ENCODE measurements around the gene IL22RA2.
"Not testable (repeated sequence)": the region's sequence is repeated elsewhere in the genome, so short reads cannot be mapped to it uniquely, and the experiment has no call there.

IL22RA2 gene

DNA sequence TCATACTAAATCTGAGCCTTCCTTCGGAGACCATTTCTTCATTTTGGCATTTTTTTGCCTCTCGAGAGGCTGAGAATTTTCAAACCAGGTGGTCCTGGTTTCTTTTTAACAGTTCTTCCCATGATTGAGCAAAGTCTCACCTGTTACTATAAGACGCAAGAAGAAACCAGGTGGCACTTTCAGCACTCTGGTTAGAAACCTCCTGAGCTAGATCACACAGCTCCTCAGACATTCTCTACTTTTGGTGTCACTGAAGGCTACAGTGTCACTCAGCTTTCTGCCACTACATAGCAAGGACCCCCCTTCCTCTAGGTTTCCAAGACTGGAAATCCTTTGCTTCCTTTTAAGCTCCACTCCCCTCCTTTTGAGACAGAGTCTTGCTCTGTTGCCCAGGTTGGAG is 38.5 kb upstream of the IL22RA2 start:
- Histone ChIP-seq H3K14ac (ENCODE audit: low read length) (no peak overlapping the region), H2BK12ac (ENCODE audit: low read length) (no peak overlapping the region), H3K4me2 (ENCODE audit: insufficient read depth, low read length, poor library complexity, severe bottlenecking) (no peak overlapping the region), H3K23ac (ENCODE audit: low read depth, low read length, poor library complexity) (no peak overlapping the region), H3K79me1 (ENCODE audit: low read depth, low read length) (peaks cover 6% of the 10 kb centered on the region), H3K36me3 (replicated peaks in 1 of 2; ENCODE audit: control insufficient read depth in 2 of 2, insufficient read depth in 2 of 2, low read length in 2 of 2) (peaks cover 0 to 4% of the 10 kb centered on the region in 2 donors), H4K8ac (ENCODE audit: low read depth, low read length) (no peak overlapping the region), H3K9me3 (replicated peaks in 1 of 2; ENCODE audit: control insufficient read depth in 2 of 2, insufficient read depth in 1 of 2, low read depth in 1 of 2, low read length in 2 of 2) (peaks cover 7 to 11% of the 10 kb centered on the region in 2 donors), H3K4me1 (ENCODE audit: control insufficient read depth in 2 of 2, insufficient read depth in 1 of 2, low read depth in 1 of 2, low read length in 2 of 2) (no peaks in the 10 kb centered on the region), H3K4ac (ENCODE audit: low read length) (no peak overlapping the region), H2BK5ac (ENCODE audit: low read length) (no peak overlapping the region), H3K27me3 (ENCODE audit: control insufficient read depth in 3 of 3, insufficient read depth in 3 of 3, low read depth in 1 of 3, low read length in 3 of 3) (no peaks in the 10 kb centered on the region), H2BK120ac (ENCODE audit: low read depth, low read length) (no peak overlapping the region), H3K27ac (replicated peaks; ENCODE audit: low read length) (no peak overlapping the region), H3K4me3 (ENCODE audit: low read length in 2 of 2) (no peak overlapping the region), H3K18ac (ENCODE audit: low read length) (no peak overlapping the region), H4K91ac (ENCODE audit: low read depth, low read length, poor library complexity) (no peak overlapping the region), H2BK15ac (ENCODE audit: low read length) (no peak overlapping the region), H2AFZ (ENCODE audit: low read length) (no peak overlapping the region), H3K9ac (ENCODE audit: low read depth, low read length, poor library complexity) (no peak overlapping the region), H2AK5ac (ENCODE audit: low read depth, low read length) (no peak overlapping the region)
- no CpG with 5 or more reads among the region's 3 CpGs for WGBS, 2 donors (ENCODE audit: extremely low coverage in 2 of 2, insufficient read length in 2 of 2, insufficient replicate concordance in 1 of 2)
- DNase-seq (ENCODE audit: low spot score): no peak

GRCh38 chr6:137210903-137211302 is 37.5 kb upstream of the IL22RA2 start:
- Histone ChIP-seq H3K27me3 (ENCODE audit: control insufficient read depth in 3 of 3, insufficient read depth in 3 of 3, low read depth in 1 of 3, low read length in 3 of 3) (no peaks in the 10 kb centered on the region), H2BK120ac (ENCODE audit: low read depth, low read length) (no peak overlapping the region), H3K23ac (ENCODE audit: low read depth, low read length, poor library complexity) (no peak overlapping the region), H3K9ac (ENCODE audit: low read depth, low read length, poor library complexity) (no peak overlapping the region), H3K14ac (ENCODE audit: low read length) (no peak overlapping the region), H3K4me2 (ENCODE audit: insufficient read depth, low read length, poor library complexity, severe bottlenecking) (no peak overlapping the region), H3K79me1 (ENCODE audit: low read depth, low read length) (peaks cover 4% of the 10 kb centered on the region), H3K18ac (ENCODE audit: low read length) (no peak overlapping the region), H4K91ac (ENCODE audit: low read depth, low read length, poor library complexity) (no peak overlapping the region), H2BK12ac (ENCODE audit: low read length) (no peak overlapping the region), H2AFZ (ENCODE audit: low read length) (no peak overlapping the region), H3K4me1 (ENCODE audit: control insufficient read depth in 2 of 2, insufficient read depth in 1 of 2, low read depth in 1 of 2, low read length in 2 of 2) (no peaks in the 10 kb centered on the region), H3K4me3 (ENCODE audit: low read length in 2 of 2) (no peak overlapping the region), H2AK5ac (ENCODE audit: low read depth, low read length) (no peak overlapping the region), H3K36me3 (replicated peaks in 1 of 2; ENCODE audit: control insufficient read depth in 2 of 2, insufficient read depth in 2 of 2, low read length in 2 of 2) (peaks cover 4% of the 10 kb centered on the region in 2 donors), H3K27ac (replicated peaks; ENCODE audit: low read length) (no peak overlapping the region), H3K4ac (ENCODE audit: low read length) (no peak overlapping the region), H2BK5ac (ENCODE audit: low read length) (no peak overlapping the region), H3K9me3 (replicated peaks in 1 of 2; ENCODE audit: control insufficient read depth in 2 of 2, insufficient read depth in 1 of 2, low read depth in 1 of 2, low read length in 2 of 2) (peaks cover 7 to 11% of the 10 kb centered on the region in 2 donors), H2BK15ac (ENCODE audit: low read length) (no peak overlapping the region), H4K8ac (ENCODE audit: low read depth, low read length) (no peak overlapping the region)
- no peak for DNase-seq (ENCODE audit: low spot score)

- Histone ChIP-seq H2AFZ (ENCODE audit: low read length) (no peak overlapping the region), H3K9ac (ENCODE audit: low read depth, low read length, poor library complexity) (no peak overlapping the region), H3K36me3 (replicated peaks in 1 of 2; ENCODE audit: control insufficient read depth in 2 of 2, insufficient read depth in 2 of 2, low read length in 2 of 2) (peaks cover 9 to 31% of the 10 kb centered on the region in 2 donors), H3K23ac (ENCODE audit: low read depth, low read length, poor library complexity) (no peak overlapping the region), H2BK5ac (ENCODE audit: low read length) (no peak overlapping the region), H3K4me3 (ENCODE audit: low read length in 2 of 2) (no peak overlapping the region), H3K4me2 (ENCODE audit: insufficient read depth, low read length, poor library complexity, severe bottlenecking) (no peak overlapping the region), H3K79me1 (ENCODE audit: low read depth, low read length) (peaks cover 3% of the 10 kb centered on the region), H2BK12ac (ENCODE audit: low read length) (no peak overlapping the region), H3K27ac (replicated peaks; ENCODE audit: low read length) (no peak overlapping the region), H4K8ac (ENCODE audit: low read depth, low read length) (no peak overlapping the region), H3K14ac (ENCODE audit: low read length) (no peak overlapping the region), H3K4me1 (ENCODE audit: control insufficient read depth in 2 of 2, insufficient read depth in 1 of 2, low read depth in 1 of 2, low read length in 2 of 2) (no peaks in the 10 kb centered on the region), H2AK5ac (ENCODE audit: low read depth, low read length) (no peak overlapping the region), H3K4ac (ENCODE audit: low read length) (no peak overlapping the region), H4K91ac (ENCODE audit: low read depth, low read length, poor library complexity) (no peak overlapping the region), H2BK120ac (ENCODE audit: low read depth, low read length) (no peak overlapping the region), H2BK15ac (ENCODE audit: low read length) (no peak overlapping the region), H3K27me3 (ENCODE audit: control insufficient read depth in 3 of 3, insufficient read depth in 3 of 3, low read depth in 1 of 3, low read length in 3 of 3) (no peaks in the 10 kb centered on the region), H3K9me3 (replicated peaks in 1 of 2; ENCODE audit: control insufficient read depth in 2 of 2, insufficient read depth in 1 of 2, low read depth in 1 of 2, low read length in 2 of 2) (peaks cover 4 to 11% of the 10 kb centered on the region in 2 donors), H3K18ac (ENCODE audit: low read length) (no peak overlapping the region)
- WGBS, 2 donors (ENCODE audit: extremely low coverage in 2 of 2, insufficient read length in 2 of 2, insufficient replicate concordance in 1 of 2): no CpG with 5 or more reads among the region's 7 CpGs
- no peak for DNase-seq (ENCODE audit: low spot score)
Measured at GRCh38 chr6:137208279-137208678, 34.8 kb upstream of the IL22RA2 start.

- H4K91ac ChIP-seq (ENCODE audit: low read depth, low read length, poor library complexity); H3K14ac ChIP-seq (ENCODE audit: low read length); H4K8ac ChIP-seq (ENCODE audit: low read depth, low read length); H2AK5ac ChIP-seq (ENCODE audit: low read depth, low read length); H3K4me2 ChIP-seq (ENCODE audit: insufficient read depth, low read length, poor library complexity, severe bottlenecking); H3K23ac ChIP-seq (ENCODE audit: low read depth, low read length, poor library complexity); H3K9ac ChIP-seq (ENCODE audit: low read depth, low read length, poor library complexity); H2BK12ac ChIP-seq (ENCODE audit: low read length); H2BK15ac ChIP-seq (ENCODE audit: low read length); H3K18ac ChIP-seq (ENCODE audit: low read length); H3K27ac ChIP-seq (replicated peaks; ENCODE audit: low read length); H2BK5ac ChIP-seq (ENCODE audit: low read length); H3K4me1 ChIP-seq (ENCODE audit: control insufficient read depth in 2 of 2, insufficient read depth in 1 of 2, low read depth in 1 of 2, low read length in 2 of 2); H3K27me3 ChIP-seq (ENCODE audit: control insufficient read depth in 3 of 3, insufficient read depth in 3 of 3, low read depth in 1 of 3, low read length in 3 of 3); H2BK120ac ChIP-seq (ENCODE audit: low read depth, low read length); H2AFZ ChIP-seq (ENCODE audit: low read length); H3K4ac ChIP-seq (ENCODE audit: low read length); DNase-seq (ENCODE audit: low spot score); H3K4me3 ChIP-seq (ENCODE audit: low read length in 2 of 2); H3K79me1 ChIP-seq (ENCODE audit: low read depth, low read length): not testable (repeated sequence)
- peaks cover 9 to 39% of the 10 kb centered on the region in 2 donors for H3K36me3 ChIP-seq (replicated peaks in 1 of 2; ENCODE audit: control insufficient read depth in 2 of 2, insufficient read depth in 2 of 2, low read length in 2 of 2)
- H3K9me3 ChIP-seq (replicated peaks in 1 of 2; ENCODE audit: control insufficient read depth in 2 of 2, insufficient read depth in 1 of 2, low read depth in 1 of 2, low read length in 2 of 2): peaks cover 4 to 11% of the 10 kb centered on the region in 2 donors
- WGBS, 2 donors (ENCODE audit: extremely low coverage in 2 of 2, insufficient read length in 2 of 2, insufficient replicate concordance in 1 of 2): no CpG with 5 or more reads among the region's 3 CpGs
Measured at GRCh38 chr6:137207457-137207856, 34.0 kb upstream of the IL22RA2 start.
